Chondrocyte (in vitro differentiated cells): ENCODE results near the gene SRSF2. TPM values are rescaled to one million over a fixed set of nuclear protein-coding genes. Genes with fewer than 3 reads are reported as not detected.

ENCODE experiments used
- DNase-seq: peaks from one replicate; pipeline ENCODE4 v3.0.0; 2021; ENCODE audit warnings: mixed read lengths, low spot score
- H3K27ac Mint-ChIP-seq: one replicate; pipeline ENCODE4 v1.8.0; 2021; ENCODE audit warnings: mild to moderate bottlenecking, moderate library complexity, mixed read lengths; ENCODE audit not compliant: unreplicated experiment
- H3K27me3 Mint-ChIP-seq: 2 replicates; pipeline ENCODE4 v1.8.0; 2021; ENCODE audit warnings: low read depth, mixed read lengths
- H3K36me3 Mint-ChIP-seq: 2 replicates; pipeline ENCODE4 v1.8.0; 2021; ENCODE audit warnings: low read depth, mixed read lengths
- H3K4me1 Mint-ChIP-seq: 2 replicates; pipeline ENCODE4 v1.8.0; 2021; ENCODE audit warnings: low read depth, mild to moderate bottlenecking, mixed read lengths
- H3K4me3 Mint-ChIP-seq: one replicate; pipeline ENCODE4 v1.8.0; 2021; ENCODE audit warnings: mild to moderate bottlenecking, moderate library complexity, mixed read lengths; ENCODE audit not compliant: unreplicated experiment
- H3K9me3 Mint-ChIP-seq: 2 replicates; pipeline ENCODE4 v1.8.0; 2021; ENCODE audit warnings: low read depth, mixed read lengths
- CTCF ChIP-seq: fragments of 200-600 bp; sonication (generic); IDR thresholded peaks from 2 replicates; pipeline ENCODE4 v1.5.0; 2021; ENCODE audit warnings: antibody characterized with exemption, mild to moderate bottlenecking, moderate library complexity
- total RNA-seq: library from RNA; stranded (reverse); gene quantifications from 3 replicates; pipeline ENCODE4 v1.2.1, GENCODE V29; 2021

SRSF2 gene
- total RNA-seq, 1 donor from 2014 or later, result 94.4 TPM

GRCh38 chr17:76716839-76717215 lies 20.3 kb downstream of the SRSF2 start:
- H3K9me3 Mint-ChIP-seq, result no peaks in the 10 kb centered on the region
- no peak for DNase-seq
- H3K27me3 Mint-ChIP-seq, result no peaks in the 10 kb centered on the region
- peak overlapping the region; percentile 90 for H3K27ac Mint-ChIP-seq
- no peak for TF ChIP-seq CTCF
- H3K4me1 Mint-ChIP-seq, result peaks cover 34% of the 10 kb centered on the region
- H3K4me3 Mint-ChIP-seq, result peak overlapping the region; percentile 1
- peaks cover 47% of the 10 kb centered on the region for H3K36me3 Mint-ChIP-seq

DNA sequence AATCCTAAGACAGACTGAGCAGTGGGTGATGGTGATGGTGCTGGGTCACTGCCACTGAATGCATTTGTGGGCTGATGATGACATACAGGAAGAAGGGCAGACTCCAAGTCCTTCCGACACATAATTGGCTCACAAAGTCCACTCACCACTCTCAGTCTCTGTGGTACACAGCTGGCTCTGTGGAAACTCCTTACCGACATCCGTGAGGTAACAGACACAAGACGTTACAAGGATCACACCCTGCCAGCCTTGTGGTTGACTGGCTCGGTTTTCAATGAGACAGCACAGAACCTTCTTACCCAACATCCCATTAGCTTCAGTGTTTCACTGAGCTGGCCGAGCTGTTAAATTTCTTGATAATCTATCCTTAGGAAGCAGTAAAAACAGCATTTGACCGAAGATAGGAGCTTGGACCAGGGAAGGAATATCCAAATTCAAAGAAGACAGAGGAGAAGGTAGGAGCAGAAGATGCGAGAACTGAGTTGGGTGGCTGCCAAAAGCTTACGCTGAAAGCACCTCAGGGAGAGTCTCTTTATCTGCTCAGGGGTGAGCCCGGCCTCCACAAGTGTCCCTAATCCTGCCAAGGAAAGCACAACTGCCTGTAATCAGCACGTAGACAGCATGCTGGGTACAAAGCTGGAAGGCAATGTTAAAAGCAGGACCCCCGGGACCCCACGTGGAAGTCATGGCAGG lies 20.8 kb downstream of the SRSF2 start:
- Mint-ChIP-seq H3K4me1 (peaks cover 33% of the 10 kb centered on the region), H3K36me3 (peaks cover 42% of the 10 kb centered on the region), H3K27ac (peak overlapping the region; percentile 90), H3K9me3 (no peaks in the 10 kb centered on the region), H3K27me3 (no peaks in the 10 kb centered on the region), H3K4me3 (peak overlapping the region; percentile 1)
- no peak for TF ChIP-seq CTCF
- no peak for DNase-seq

GRCh38 chr17:76715496-76715830 lies 21.7 kb downstream of the SRSF2 start:
- no peak for DNase-seq
- Mint-ChIP-seq H3K36me3 (peaks cover 35% of the 10 kb centered on the region), H3K4me1 (peaks cover 35% of the 10 kb centered on the region), H3K27me3 (no peaks in the 10 kb centered on the region), H3K9me3 (no peaks in the 10 kb centered on the region), H3K27ac (peak overlapping the region; percentile 90), H3K4me3 (no peak overlapping the region)
- TF ChIP-seq CTCF, result no peak

DNA sequence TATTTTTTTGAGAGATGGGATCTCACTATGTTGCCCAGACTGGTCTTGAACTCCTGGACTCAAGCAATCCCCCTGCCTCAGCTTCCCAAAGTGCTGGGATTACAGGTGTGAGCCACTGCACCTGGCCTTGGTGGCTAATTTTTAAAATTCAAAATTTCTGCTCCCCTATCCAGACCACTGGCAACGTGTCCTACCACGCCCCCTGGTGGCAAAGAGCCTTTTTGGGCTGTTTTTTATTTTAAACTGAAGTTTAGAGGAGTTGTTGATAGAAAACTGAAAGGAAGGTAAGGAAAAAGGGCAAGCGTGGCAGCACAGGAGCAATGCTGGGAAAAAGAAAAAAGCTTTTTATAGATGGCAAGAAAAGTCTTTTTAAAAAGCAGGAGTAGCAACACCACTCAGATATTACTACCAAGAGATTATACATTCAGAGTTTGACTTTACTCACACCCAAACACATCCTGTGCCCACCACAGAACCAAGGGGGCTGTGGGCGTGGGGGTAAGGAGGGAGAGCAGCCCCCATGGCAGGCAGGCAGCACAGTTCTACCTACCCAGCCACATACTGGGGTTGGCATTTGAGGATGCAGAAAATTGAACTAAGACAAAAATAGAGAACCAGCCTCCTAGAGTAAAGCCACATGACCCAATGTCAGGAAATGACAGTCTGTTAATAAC lies 22.2 kb downstream of the SRSF2 start:
- no peak overlapping the region for H3K4me3 Mint-ChIP-seq
- peak overlapping the region; percentile 65 for H3K27ac Mint-ChIP-seq

GRCh38 chr17:76714336-76714735 lies 22.8 kb downstream of the SRSF2 start:
- DNase-seq, result no peak
- Mint-ChIP-seq H3K27me3 (no peaks in the 10 kb centered on the region), H3K4me1 (peaks cover 42% of the 10 kb centered on the region), H3K4me3 (no peak overlapping the region), H3K27ac (no peak overlapping the region), H3K9me3 (no peaks in the 10 kb centered on the region), H3K36me3 (peaks cover 27% of the 10 kb centered on the region)
- no peak for TF ChIP-seq CTCF

More for the DNA sequence above, 22.2 kb downstream of the SRSF2 start:
- no peak for DNase-seq
- H3K9me3 Mint-ChIP-seq, result no peaks in the 10 kb centered on the region
- peak; percentile 93 for TF ChIP-seq CTCF
- no peaks in the 10 kb centered on the region for H3K27me3 Mint-ChIP-seq
- H3K36me3 Mint-ChIP-seq, result peaks cover 32% of the 10 kb centered on the region
- H3K4me1 Mint-ChIP-seq, result peaks cover 36% of the 10 kb centered on the region
